Measurements from ENCODE around the gene BSN.

- TF ChIP-seq CTCF (IDR thresholded peaks at IDR 0.05) (no peak), EP300 (IDR thresholded peaks at IDR 0.05; ENCODE audit: low read depth) (no peak), POLR2A (IDR thresholded peaks at IDR 0.05) (no peak), POLR2AphosphoS5 (IDR thresholded peaks at IDR 0.05) (no peak)
Measured at GRCh38 chr3:49641921-49642707, 87.8 kb downstream of the BSN start.
